GDM1 (cell line): ENCODE results near the gene CDH11.

Experiments
- DNase-seq: peaks from one replicate; lab custom pipeline; 2025; lab: John Stamatoyannopoulos, UW

The CDH11 gene

GRCh38 chr16:64977206-64977920 is 144.5 kb downstream of the CDH11 start:
- no peak for DNase-seq

GRCh38 chr16:64975821-64976220 is 146.0 kb downstream of the CDH11 start:
- DNase-seq = no peak

- DNase-seq = no peak
Measured at GRCh38 chr16:64974381-64974780, 147.5 kb downstream of the CDH11 start.

- DNase-seq = no peak
Measured at GRCh38 chr16:64973171-64973570, 148.7 kb downstream of the CDH11 start.

GRCh38 chr16:64971171-64971570 is 150.7 kb downstream of the CDH11 start:
- DNase-seq = no peak

GRCh38 chr16:64969221-64969620 is 152.6 kb downstream of the CDH11 start:
- DNase-seq = no peak

GRCh38 chr16:64968539-64968938 is 153.3 kb downstream of the CDH11 start:
- no peak for DNase-seq

GRCh38 chr16:64964126-64964540 is 157.7 kb downstream of the CDH11 start:
- no peak for DNase-seq

GRCh38 chr16:64962786-64963185 is 159.1 kb downstream of the CDH11 start:
- DNase-seq = no peak

- DNase-seq = no peak
Measured at GRCh38 chr16:64957246-64957645, 164.6 kb downstream of the CDH11 start.

- DNase-seq = no peak
Measured at GRCh38 chr16:64952177-64952576, 169.7 kb downstream of the CDH11 start.

GRCh38 chr16:64951193-64951592 is 170.7 kb downstream of the CDH11 start:
- no peak for DNase-seq

- DNase-seq = no peak
Measured at GRCh38 chr16:64950731-64951130, 171.1 kb downstream of the CDH11 start.

GRCh38 chr16:64950262-64950661 is 171.6 kb downstream of the CDH11 start:
- no peak for DNase-seq

- no peak for DNase-seq
Measured at GRCh38 chr16:64948056-64948455, 173.8 kb downstream of the CDH11 start.

- no peak for DNase-seq
Measured at GRCh38 chr16:64947651-64948050, 174.2 kb downstream of the CDH11 start.

- no peak for DNase-seq
Measured at GRCh38 chr16:64933885-64934284, 188.0 kb downstream of the CDH11 start.

GRCh38 chr16:64926476-64926875 is 195.4 kb downstream of the CDH11 start:
- DNase-seq = no peak

- DNase-seq = no peak
Measured at GRCh38 chr16:64925166-64925565, 196.7 kb downstream of the CDH11 start.

- no peak for DNase-seq
Measured at GRCh38 chr16:64924086-64924485, 197.8 kb downstream of the CDH11 start.

GRCh38 chr16:64919929-64920607 is 201.8 kb downstream of the CDH11 start:
- DNase-seq = no peak

- no peak for DNase-seq
Measured at GRCh38 chr16:64919141-64919540, 202.7 kb downstream of the CDH11 start.

- no peak for DNase-seq
Measured at GRCh38 chr16:64916051-64916450, 205.8 kb downstream of the CDH11 start.

- no peak for DNase-seq
Measured at GRCh38 chr16:64910356-64910755, 211.5 kb downstream of the CDH11 start.
